ENCODE measurements around the gene PAX6. TPM values are rescaled to one million over a fixed set of nuclear protein-coding genes. Genes with fewer than 3 reads are reported as not detected.

PAX6 gene
- total RNA-seq, 1 donor from 2014 or later = not detected

DNA sequence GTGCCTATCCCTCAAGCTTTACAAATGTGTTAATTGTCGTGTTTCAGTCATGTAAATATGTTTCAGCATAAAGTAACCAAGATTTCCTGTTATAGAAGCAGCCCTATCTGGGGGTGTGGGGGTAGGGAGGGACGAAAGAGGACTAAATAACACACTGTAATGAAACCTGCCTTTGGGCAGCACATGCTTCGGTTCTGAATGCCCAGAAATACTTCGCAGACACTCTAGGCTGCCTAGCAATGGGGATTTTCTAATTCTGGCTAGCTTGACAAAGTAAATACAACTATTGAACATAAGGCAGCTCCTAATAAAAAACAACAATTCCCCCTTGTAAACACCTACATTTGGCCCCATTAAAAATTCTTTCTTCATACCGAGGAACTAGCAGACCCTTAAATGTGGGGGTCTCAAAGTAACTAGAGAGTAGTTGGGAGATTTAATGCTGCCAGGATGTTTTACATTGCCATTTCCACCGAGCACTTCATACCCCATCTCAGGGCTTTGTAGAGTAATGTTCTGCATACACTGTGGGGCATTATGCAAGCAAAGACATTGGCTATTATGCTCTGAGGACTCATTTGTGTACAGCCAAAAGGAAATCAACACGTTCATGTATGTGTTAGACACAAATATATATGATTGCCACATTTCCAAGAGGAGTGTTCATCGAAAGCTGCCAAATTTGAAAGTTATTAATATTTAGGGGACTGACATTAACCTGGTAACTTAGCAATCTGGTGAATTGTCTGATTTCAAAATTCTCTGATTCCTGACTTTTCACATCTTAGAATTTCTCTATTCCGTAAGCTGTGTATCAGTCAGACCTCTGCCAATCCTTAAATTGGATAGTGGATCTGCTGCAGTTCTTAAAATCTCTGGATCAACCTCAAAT, 42.1 kb downstream of the PAX6 start:
- DNase-seq (ENCODE audit: low spot score in 2 of 2) = no peak
- Histone ChIP-seq H3K36me3 (no peaks in the 10 kb centered on the region), H3K27ac (no peak overlapping the region), H3K9me3 (no peaks in the 10 kb centered on the region), H3K4me3 (no peak overlapping the region), H3K27me3 (no peaks in the 10 kb centered on the region), H3K4me1 (no peaks in the 10 kb centered on the region)
- intact Hi-C loops (cut with DNase I) = no loop called here
- TF ChIP-seq, protein P1, sequence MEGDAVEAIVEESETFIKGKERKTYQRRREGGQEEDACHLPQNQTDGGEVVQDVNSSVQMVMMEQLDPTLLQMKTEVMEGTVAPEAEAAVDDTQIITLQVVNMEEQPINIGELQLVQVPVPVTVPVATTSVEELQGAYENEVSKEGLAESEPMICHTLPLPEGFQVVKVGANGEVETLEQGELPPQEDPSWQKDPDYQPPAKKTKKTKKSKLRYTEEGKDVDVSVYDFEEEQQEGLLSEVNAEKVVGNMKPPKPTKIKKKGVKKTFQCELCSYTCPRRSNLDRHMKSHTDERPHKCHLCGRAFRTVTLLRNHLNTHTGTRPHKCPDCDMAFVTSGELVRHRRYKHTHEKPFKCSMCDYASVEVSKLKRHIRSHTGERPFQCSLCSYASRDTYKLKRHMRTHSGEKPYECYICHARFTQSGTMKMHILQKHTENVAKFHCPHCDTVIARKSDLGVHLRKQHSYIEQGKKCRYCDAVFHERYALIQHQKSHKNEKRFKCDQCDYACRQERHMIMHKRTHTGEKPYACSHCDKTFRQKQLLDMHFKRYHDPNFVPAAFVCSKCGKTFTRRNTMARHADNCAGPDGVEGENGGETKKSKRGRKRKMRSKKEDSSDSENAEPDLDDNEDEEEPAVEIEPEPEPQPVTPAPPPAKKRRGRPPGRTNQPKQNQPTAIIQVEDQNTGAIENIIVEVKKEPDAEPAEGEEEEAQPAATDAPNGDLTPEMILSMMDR (IDR thresholded peaks at IDR 0.05) = no peak

DNA sequence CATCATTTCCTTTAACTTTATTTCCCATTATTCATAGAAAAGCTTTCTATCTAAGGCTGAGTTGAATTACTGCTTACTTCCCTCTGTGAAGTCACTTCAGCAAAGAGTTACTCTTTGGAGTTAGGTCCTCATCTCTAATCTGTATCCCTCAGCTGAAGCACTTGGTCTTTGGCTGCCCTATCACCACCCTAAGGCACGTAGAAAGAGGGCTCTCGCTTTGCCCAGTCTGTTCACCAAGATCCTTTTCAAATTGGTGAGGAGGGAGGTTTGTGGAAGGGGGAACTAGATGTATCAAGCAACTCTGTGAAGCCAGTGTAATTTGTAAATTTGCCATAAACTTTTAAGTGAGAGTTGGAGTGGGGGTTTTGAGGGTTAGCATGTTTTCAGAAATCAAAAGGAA, 43.4 kb downstream of the PAX6 start:
- Histone ChIP-seq H3K27ac (no peak overlapping the region), H3K9me3 (no peaks in the 10 kb centered on the region), H3K36me3 (no peaks in the 10 kb centered on the region), H3K27me3 (no peaks in the 10 kb centered on the region), H3K4me3 (no peak overlapping the region), H3K4me1 (no peaks in the 10 kb centered on the region)
- intact Hi-C loops (cut with DNase I) = no loop called here
- TF ChIP-seq, protein P1 (IDR thresholded peaks at IDR 0.05) = no peak
- no peak for DNase-seq (ENCODE audit: low spot score in 2 of 2)

DNA sequence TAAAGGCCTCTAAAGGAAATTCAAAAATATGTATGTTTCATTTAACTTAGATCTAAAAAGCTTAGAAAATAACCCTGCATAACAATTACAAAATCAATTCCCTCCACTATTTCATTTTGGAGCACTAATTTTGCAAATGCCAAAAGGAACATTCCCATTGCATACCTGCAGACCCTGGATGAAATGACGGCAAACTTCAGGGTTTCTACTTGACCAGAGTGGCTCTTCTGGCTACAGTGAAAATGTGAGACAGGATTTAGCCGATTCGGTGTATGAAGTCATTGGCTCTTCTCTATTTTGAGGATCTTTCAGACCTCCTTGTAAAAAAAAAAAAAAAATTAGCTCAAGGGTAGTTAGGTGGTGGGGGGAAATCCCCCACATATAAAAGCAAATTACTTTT, 44.1 kb downstream of the PAX6 start:
- intact Hi-C loops (cut with DNase I) = no loop called here
- TF ChIP-seq, protein P1 (IDR thresholded peaks at IDR 0.05) = no peak
- no peak overlapping the region for H3K27ac ChIP-seq

DNA sequence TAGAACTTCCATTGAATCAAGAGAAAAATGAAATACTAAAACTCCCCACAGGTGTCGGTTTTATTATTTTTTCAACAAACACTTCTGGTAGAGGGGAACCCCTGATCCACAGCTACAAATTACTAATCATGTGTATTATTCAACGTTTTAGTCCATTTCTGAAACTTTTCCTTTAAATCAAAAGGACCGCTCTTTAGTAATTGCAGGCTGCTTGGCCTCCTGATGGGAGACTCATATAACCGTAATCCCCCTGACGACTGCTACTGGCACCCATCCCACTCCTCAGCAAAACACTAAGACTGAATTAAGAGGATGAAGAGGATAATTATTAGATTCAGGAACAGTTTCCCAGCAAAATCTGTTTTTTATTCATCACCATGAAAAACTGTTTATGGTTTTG, 46.4 kb downstream of the PAX6 start:
- TF ChIP-seq, protein P1 (IDR thresholded peaks at IDR 0.05) = no peak
- Histone ChIP-seq H3K27ac (no peak overlapping the region), H3K9me3 (no peaks in the 10 kb centered on the region), H3K27me3 (no peaks in the 10 kb centered on the region), H3K4me1 (no peaks in the 10 kb centered on the region), H3K4me3 (no peak overlapping the region), H3K36me3 (no peaks in the 10 kb centered on the region)
- DNase-seq (ENCODE audit: low spot score in 2 of 2) = no peak
- intact Hi-C loops (cut with DNase I) = no loop called here

More for the DNA sequence above, 44.1 kb downstream of the PAX6 start:
- Histone ChIP-seq H3K4me3 (no peak overlapping the region), H3K36me3 (no peaks in the 10 kb centered on the region), H3K4me1 (no peaks in the 10 kb centered on the region), H3K9me3 (no peaks in the 10 kb centered on the region), H3K27me3 (no peaks in the 10 kb centered on the region)
- no peak for DNase-seq (ENCODE audit: low spot score in 2 of 2)

DNA sequence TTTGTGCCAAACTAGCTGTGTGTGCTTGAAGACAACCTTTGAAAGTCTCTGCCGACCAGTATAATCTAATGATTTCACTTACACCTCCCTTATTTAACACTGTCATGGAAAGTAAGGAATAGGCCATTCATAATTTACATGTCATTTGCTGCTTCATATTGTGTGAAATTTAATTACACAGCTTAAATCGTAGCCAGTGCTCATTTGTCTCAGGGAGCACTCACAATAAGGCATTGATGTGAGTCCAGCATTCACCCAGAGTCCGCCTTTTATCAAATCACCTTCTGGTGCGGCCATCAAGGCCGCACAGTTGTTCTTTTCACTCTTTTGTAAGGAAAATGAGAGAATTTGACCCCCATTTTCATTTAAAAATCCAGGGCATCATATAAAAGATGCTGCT, 46.9 kb downstream of the PAX6 start:
- Histone ChIP-seq H3K36me3 (no peaks in the 10 kb centered on the region), H3K9me3 (no peaks in the 10 kb centered on the region), H3K4me1 (no peaks in the 10 kb centered on the region), H3K27ac (no peak overlapping the region), H3K27me3 (no peaks in the 10 kb centered on the region), H3K4me3 (no peak overlapping the region)
- DNase-seq (ENCODE audit: low spot score in 2 of 2) = no peak
- intact Hi-C loops (cut with DNase I) = no loop called here
- TF ChIP-seq, protein P1 (IDR thresholded peaks at IDR 0.05) = no peak

All from ascending aorta (tissue), 2 donors.